Coronary artery (tissue), 2 donors: ENCODE measurements around the gene PTER.

Source experiments
- DNase-seq: peaks from one replicate; pipeline ENCODE4 v3.0.0-alpha.2; 2017; ENCODE audit warnings: low spot score
- H3K27ac ChIP-seq, 2 donors: fragments of 200-600 bp; sonication (generic); one replicate each; pipeline ENCODE4 v1.5.1; 2016 to 2019
- H3K4me3 ChIP-seq: fragments of 200-600 bp; sonication (generic); 2 replicates; pipeline ENCODE4 v1.5.1; 2016; ENCODE audit warnings: mild to moderate bottlenecking, moderate library complexity
- CTCF ChIP-seq: fragments of 200-600 bp; sonication (generic); IDR thresholded peaks from one replicate; pipeline ENCODE4 v1.5.1; 2019; ENCODE audit warnings: antibody characterized with exemption

The PTER gene

GRCh38 chr10:16490511-16490910 lies 53.7 kb downstream of the PTER start:
- no peak for DNase-seq
- Histone ChIP-seq H3K4me3 (no peak overlapping the region), H3K27ac (no peak overlapping the region)
- no peak for TF ChIP-seq CTCF

GRCh38 chr10:16491933-16492332 lies 55.1 kb downstream of the PTER start:
- Histone ChIP-seq H3K4me3 (no peak overlapping the region), H3K27ac (no peak overlapping the region)
- no peak for TF ChIP-seq CTCF
- no peak for DNase-seq

GRCh38 chr10:16493884-16494536 lies 57.2 kb downstream of the PTER start:
- no peak for DNase-seq
- no peak for TF ChIP-seq CTCF

GRCh38 chr10:16497911-16498310 lies 61.1 kb downstream of the PTER start:
- TF ChIP-seq CTCF: no peak
- H3K27ac ChIP-seq: no peak overlapping the region
- DNase-seq: no peak

More at GRCh38 chr10:16493884-16494536, 57.2 kb downstream of the PTER start:
- no peak overlapping the region for H3K27ac ChIP-seq
- H3K4me3 ChIP-seq: no peak overlapping the region

GRCh38 chr10:16505161-16505560 lies 68.4 kb downstream of the PTER start:
- DNase-seq: no peak
- Histone ChIP-seq H3K27ac (no peak overlapping the region), H3K4me3 (no peak overlapping the region)
- no peak for TF ChIP-seq CTCF

More at GRCh38 chr10:16497911-16498310, 61.1 kb downstream of the PTER start:
- H3K4me3 ChIP-seq: no peak overlapping the region

GRCh38 chr10:16509996-16510395 lies 73.2 kb downstream of the PTER start:
- TF ChIP-seq CTCF: no peak
- H3K4me3 ChIP-seq: no peak overlapping the region
- DNase-seq: no peak
- H3K27ac ChIP-seq: no peak overlapping the region

- Histone ChIP-seq H3K4me3 (no peak overlapping the region), H3K27ac (no peak overlapping the region)
- no peak for DNase-seq
- no peak for TF ChIP-seq CTCF
Observed at GRCh38 chr10:16510843-16511242, 74.0 kb downstream of the PTER start.
